ENCODE data around the gene LAMB1.

DNA sequence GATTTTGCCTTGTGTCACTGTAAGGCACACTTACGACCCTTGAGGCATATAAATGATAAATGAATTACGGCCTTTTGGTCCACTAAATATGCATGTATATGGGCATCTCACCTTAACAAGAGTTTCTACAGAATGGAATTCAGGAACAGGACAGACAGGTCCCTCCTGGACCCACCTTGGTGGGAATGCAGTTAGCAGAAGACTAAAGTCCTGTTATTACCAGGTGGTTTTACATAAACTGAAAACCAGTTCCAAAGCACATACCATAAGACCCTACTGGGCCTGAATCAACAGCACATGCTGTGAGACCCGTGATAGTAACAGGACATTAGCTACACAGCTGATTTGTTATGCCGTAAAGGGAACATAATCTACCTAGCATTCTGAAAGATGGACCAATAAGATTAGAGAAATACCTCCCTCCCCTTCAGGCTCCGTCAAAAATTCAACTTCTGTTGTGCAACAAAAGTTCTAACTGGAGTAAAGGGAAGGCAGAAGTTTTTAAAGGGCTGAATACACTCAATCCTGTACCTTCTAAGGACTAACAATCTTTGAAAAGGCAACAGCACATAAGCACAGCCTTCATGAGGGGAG lies 24.0 kb downstream of the LAMB1 start:
- TF ChIP-seq, protein P1, sequence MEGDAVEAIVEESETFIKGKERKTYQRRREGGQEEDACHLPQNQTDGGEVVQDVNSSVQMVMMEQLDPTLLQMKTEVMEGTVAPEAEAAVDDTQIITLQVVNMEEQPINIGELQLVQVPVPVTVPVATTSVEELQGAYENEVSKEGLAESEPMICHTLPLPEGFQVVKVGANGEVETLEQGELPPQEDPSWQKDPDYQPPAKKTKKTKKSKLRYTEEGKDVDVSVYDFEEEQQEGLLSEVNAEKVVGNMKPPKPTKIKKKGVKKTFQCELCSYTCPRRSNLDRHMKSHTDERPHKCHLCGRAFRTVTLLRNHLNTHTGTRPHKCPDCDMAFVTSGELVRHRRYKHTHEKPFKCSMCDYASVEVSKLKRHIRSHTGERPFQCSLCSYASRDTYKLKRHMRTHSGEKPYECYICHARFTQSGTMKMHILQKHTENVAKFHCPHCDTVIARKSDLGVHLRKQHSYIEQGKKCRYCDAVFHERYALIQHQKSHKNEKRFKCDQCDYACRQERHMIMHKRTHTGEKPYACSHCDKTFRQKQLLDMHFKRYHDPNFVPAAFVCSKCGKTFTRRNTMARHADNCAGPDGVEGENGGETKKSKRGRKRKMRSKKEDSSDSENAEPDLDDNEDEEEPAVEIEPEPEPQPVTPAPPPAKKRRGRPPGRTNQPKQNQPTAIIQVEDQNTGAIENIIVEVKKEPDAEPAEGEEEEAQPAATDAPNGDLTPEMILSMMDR (conservative IDR thresholded peaks at IDR 0.05; ENCODE audit: low read depth, low read length), result no peak
- TF ChIP-seq EZH2 (IDR thresholded peaks at IDR 0.05; ENCODE audit: borderline replicate concordance, low read depth, low read length, poor library complexity, severe bottlenecking), result no peak
